T follicular helper cell (primary cell): ENCODE measurements around the gene NAIP.
"Not testable (repeated sequence)": the region's sequence is repeated elsewhere in the genome, so short reads cannot be mapped to it uniquely, and the experiment has no call there.

ENCODE experiments used
- DNase-seq: peaks from one replicate; pipeline ENCODE4 v3.0.0-alpha.2; 2020; ENCODE audit warnings: low read depth
- total RNA-seq, 2 experiments: gene quantifications; one replicate each; lab custom pipeline; 2026; lab: John Stamatoyannopoulos, UW

The NAIP gene
- total RNA-seq, result 0.22 to 0.96 reads per million in 2 experiments

- DNase-seq, result not testable (repeated sequence)
Observed at GRCh38 chr5:71025289-71025953, at the start of gene NAIP. Gene NAIP (minus strand): TSS chr5:71025339. CDS start chr5:71012915, 12,424 bp downstream.

- not testable (repeated sequence) for DNase-seq
Observed at GRCh38 chr5:71067262-71067928, 42.3 kb upstream of the NAIP start, which contains the start of gene GTF2H2. Gene GTF2H2 (minus strand): TSS chr5:71067676. CDS start chr5:71062763, 4,913 bp downstream.

- not testable (repeated sequence) for DNase-seq
Observed at GRCh38 chr5:71061322-71061721, 36.2 kb upstream of the NAIP start.

GRCh38 chr5:71059426-71059825 lies 34.3 kb upstream of the NAIP start:
- not testable (repeated sequence) for DNase-seq

- DNase-seq, result not testable (repeated sequence)
Observed at GRCh38 chr5:71044808-71045207, 19.7 kb upstream of the NAIP start.

GRCh38 chr5:71044128-71044527 lies 19.0 kb upstream of the NAIP start:
- not testable (repeated sequence) for DNase-seq

GRCh38 chr5:71031046-71031776 lies 6.1 kb upstream of the NAIP start:
- DNase-seq, result not testable (repeated sequence)

- not testable (repeated sequence) for DNase-seq
Observed at GRCh38 chr5:71020643-71021042, 4.5 kb downstream of the NAIP start.

GRCh38 chr5:71018376-71019005 lies 6.6 kb downstream of the NAIP start:
- not testable (repeated sequence) for DNase-seq

- DNase-seq, result no peak
Observed at GRCh38 chr5:71014176-71014575, 11.0 kb downstream of the NAIP start.

- no peak for DNase-seq
Observed at GRCh38 chr5:71013575-71013974, 11.6 kb downstream of the NAIP start.

GRCh38 chr5:71011194-71011792 lies 13.8 kb downstream of the NAIP start:
- DNase-seq, result no peak

GRCh38 chr5:71006983-71007382 lies 18.2 kb downstream of the NAIP start:
- not testable (repeated sequence) for DNase-seq

- not testable (repeated sequence) for DNase-seq
Observed at GRCh38 chr5:70984882-70985281, 40.3 kb downstream of the NAIP start.

- DNase-seq, result not testable (repeated sequence)
Observed at GRCh38 chr5:70967220-70967619, 57.9 kb downstream of the NAIP start.

GRCh38 chr5:70964531-70964930 lies 60.6 kb downstream of the NAIP start:
- not testable (repeated sequence) for DNase-seq

- not testable (repeated sequence) for DNase-seq
Observed at GRCh38 chr5:70953068-70953467, 72.1 kb downstream of the NAIP start.

- not testable (repeated sequence) for DNase-seq
Observed at GRCh38 chr5:70932560-70932959, 92.6 kb downstream of the NAIP start.

GRCh38 chr5:70931709-70932368 lies 93.3 kb downstream of the NAIP start:
- not testable (repeated sequence) for DNase-seq

- DNase-seq, result not testable (repeated sequence)
Observed at GRCh38 chr5:70925211-70925562, 100.0 kb downstream of the NAIP start.
